ENCODE data around the gene ZNF70. TPM values are rescaled to one million over a fixed set of nuclear protein-coding genes. Genes with fewer than 3 reads are reported as not detected.

Gene ZNF70
- polyA plus RNA-seq, 1 of the 3 experiments (the other 2 are of a cell fraction) = 0.77 TPM

GRCh38 chr22:23709107-23709506 lies 41.8 kb downstream of the ZNF70 start:
- Histone ChIP-seq H3K9me2 (no peaks in the 10 kb centered on the region), H3K4me2 (no peak overlapping the region), H3K4me1 (ENCODE audit: control insufficient read depth in 1 of 2, insufficient read depth in 2 of 2, low read depth in 1 of 2, low read length in 1 of 2) (no peaks in the 10 kb centered on the region; a peak in 1 of 4 replicates), H3K27me3 (ENCODE audit: insufficient read depth) (no peaks in the 10 kb centered on the region), H3K4me3 (ENCODE audit: low read depth in 2 of 2, low read length in 1 of 2) (no peak overlapping the region), H3K27ac (ENCODE audit: low read depth in 2 of 2, low read length in 1 of 2) (no peak overlapping the region), H2AFZ (ENCODE audit: low read depth) (no peak overlapping the region), H3K9ac (no peak overlapping the region), H3K79me2 (ENCODE audit: insufficient read depth) (peaks cover 5% of the 10 kb centered on the region; the same call in 1 of the 2 replicates), H3K36me3 (replicated peaks in 1 of 2; ENCODE audit: control insufficient read depth in 1 of 2, insufficient read depth in 2 of 2, low read length in 1 of 2) (peaks cover 39 to 64% of the 10 kb centered on the region in 2 experiments), H3F3A (replicated peaks; ENCODE audit: insufficient read depth) (peaks cover 3% of the 10 kb centered on the region), H3K9me3 (no peaks in the 10 kb centered on the region), H4K20me1 (ENCODE audit: insufficient read depth) (no peaks in the 10 kb centered on the region)
- CTCF ChIA-PET = no interaction called here
- POLR2A ChIA-PET = no interaction called here
- DNase-seq = no peak
- TF ChIP-seq RAD21 (IDR thresholded peaks at IDR 0.05; ENCODE audit: low read length) (no peak), FOXJ3 (CRISPR knock-in tag; IDR thresholded peaks at IDR 0.05) (no peak), TEAD4 (IDR thresholded peaks at IDR 0.05; ENCODE audit: borderline replicate concordance, insufficient read depth) (no peak)
- TF ChIP-seq, protein P1, sequence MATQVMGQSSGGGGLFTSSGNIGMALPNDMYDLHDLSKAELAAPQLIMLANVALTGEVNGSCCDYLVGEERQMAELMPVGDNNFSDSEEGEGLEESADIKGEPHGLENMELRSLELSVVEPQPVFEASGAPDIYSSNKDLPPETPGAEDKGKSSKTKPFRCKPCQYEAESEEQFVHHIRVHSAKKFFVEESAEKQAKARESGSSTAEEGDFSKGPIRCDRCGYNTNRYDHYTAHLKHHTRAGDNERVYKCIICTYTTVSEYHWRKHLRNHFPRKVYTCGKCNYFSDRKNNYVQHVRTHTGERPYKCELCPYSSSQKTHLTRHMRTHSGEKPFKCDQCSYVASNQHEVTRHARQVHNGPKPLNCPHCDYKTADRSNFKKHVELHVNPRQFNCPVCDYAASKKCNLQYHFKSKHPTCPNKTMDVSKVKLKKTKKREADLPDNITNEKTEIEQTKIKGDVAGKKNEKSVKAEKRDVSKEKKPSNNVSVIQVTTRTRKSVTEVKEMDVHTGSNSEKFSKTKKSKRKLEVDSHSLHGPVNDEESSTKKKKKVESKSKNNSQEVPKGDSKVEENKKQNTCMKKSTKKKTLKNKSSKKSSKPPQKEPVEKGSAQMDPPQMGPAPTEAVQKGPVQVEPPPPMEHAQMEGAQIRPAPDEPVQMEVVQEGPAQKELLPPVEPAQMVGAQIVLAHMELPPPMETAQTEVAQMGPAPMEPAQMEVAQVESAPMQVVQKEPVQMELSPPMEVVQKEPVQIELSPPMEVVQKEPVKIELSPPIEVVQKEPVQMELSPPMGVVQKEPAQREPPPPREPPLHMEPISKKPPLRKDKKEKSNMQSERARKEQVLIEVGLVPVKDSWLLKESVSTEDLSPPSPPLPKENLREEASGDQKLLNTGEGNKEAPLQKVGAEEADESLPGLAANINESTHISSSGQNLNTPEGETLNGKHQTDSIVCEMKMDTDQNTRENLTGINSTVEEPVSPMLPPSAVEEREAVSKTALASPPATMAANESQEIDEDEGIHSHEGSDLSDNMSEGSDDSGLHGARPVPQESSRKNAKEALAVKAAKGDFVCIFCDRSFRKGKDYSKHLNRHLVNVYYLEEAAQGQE (IDR thresholded peaks at IDR 0.05; ENCODE audit: low read depth, low read length) = no peak
- 92% methylated on average over 2 of the region's 2 CpGs for WGBS (ENCODE audit: low lambda C conversion rate)

GRCh38 chr22:23708270-23708669 lies 42.6 kb downstream of the ZNF70 start:
- DNase-seq = no peak
- H3K36me3 ChIP-seq (replicated peaks in 1 of 2; ENCODE audit: control insufficient read depth in 1 of 2, insufficient read depth in 2 of 2, low read length in 1 of 2) = peaks cover 41 to 64% of the 10 kb centered on the region in 2 experiments
- no peak overlapping the region for H3K4me3 ChIP-seq (ENCODE audit: low read depth in 2 of 2, low read length in 1 of 2)
- no peak overlapping the region for H3K27ac ChIP-seq (ENCODE audit: low read depth in 2 of 2, low read length in 1 of 2)
- TF ChIP-seq POLR2AphosphoS5 (IDR thresholded peaks at IDR 0.05; ENCODE audit: low read depth, low read length) (no peak), TCF12 (IDR thresholded peaks at IDR 0.05) (no peak), FOSL2 (IDR thresholded peaks at IDR 0.05; ENCODE audit: borderline replicate concordance, low read depth) (no peak), TEAD4 (IDR thresholded peaks at IDR 0.05; ENCODE audit: borderline replicate concordance, insufficient read depth) (no peak), SMC3 (IDR thresholded peaks at IDR 0.05; ENCODE audit: low read depth, low read length) (no peak), FOXJ3 (CRISPR knock-in tag; IDR thresholded peaks at IDR 0.05) (no peak), USF2 (IDR thresholded peaks at IDR 0.05; ENCODE audit: borderline replicate concordance, low read depth, low read length) (no peak), RAD21 (IDR thresholded peaks at IDR 0.05; ENCODE audit: low read length) (no peak), GABPA (IDR thresholded peaks at IDR 0.05; ENCODE audit: low read depth) (no peak)
- H3K9me3 ChIP-seq = no peaks in the 10 kb centered on the region
- no peaks in the 10 kb centered on the region for H3K9me2 ChIP-seq
- H3K4me2 ChIP-seq = no peak overlapping the region
- 58% methylated on average over 1 of the region's 1 CpG for WGBS (ENCODE audit: low lambda C conversion rate)
- no peak overlapping the region for H2AFZ ChIP-seq (ENCODE audit: low read depth)
- CTCF ChIA-PET = no interaction called here
- H3K4me1 ChIP-seq (ENCODE audit: control insufficient read depth in 1 of 2, insufficient read depth in 2 of 2, low read depth in 1 of 2, low read length in 1 of 2) = no peaks in the 10 kb centered on the region; a peak in 1 of 4 replicates
- no peak overlapping the region for H3K9ac ChIP-seq
- no peaks in the 10 kb centered on the region for H3K27me3 ChIP-seq (ENCODE audit: insufficient read depth)
- no peaks in the 10 kb centered on the region for H4K20me1 ChIP-seq (ENCODE audit: insufficient read depth)
- H3K79me2 ChIP-seq (ENCODE audit: insufficient read depth) = peaks cover 12% of the 10 kb centered on the region; the same call in 1 of the 2 replicates
- peaks cover 3% of the 10 kb centered on the region for H3F3A ChIP-seq (replicated peaks; ENCODE audit: insufficient read depth)
- POLR2A ChIA-PET = no interaction called here
